ENCODE data around the gene RTN3. TPM values are rescaled to one million over a fixed set of nuclear protein-coding genes. Genes with fewer than 3 reads are reported as not detected.
A peak's percentile ranks its signal among the peaks of the same experiment; 100 is the strongest.
"Not testable (repeated sequence)": the region's sequence is repeated elsewhere in the genome, so short reads cannot be mapped to it uniquely, and the experiment has no call there.

The RTN3 gene
- total RNA-seq, 8 experiments from 2014 or later: 71.9 to 296 (median 224) TPM

GRCh38 chr11:63670096-63670432 is 11.2 kb upstream of the RTN3 start:
- 3 to 100% (median 72%) methylated on average over 2 to 7 of the region's 7 CpGs for WGBS, 10 experiments
- H3K27ac ChIP-seq: no peak overlapping the region
- no peak for ATAC-seq (replicated peaks in 6 of 8)
- in situ Hi-C loops (cut with MboI; ENCODE audit: low pct_unique_long_range_greater_than_20kb in 2 of 9, low sequenced_read_pairs in 9 of 9, unreplicated experiment in 9 of 9): loop anchor here in 1 of 9 experiments (25.0 kb wide), 1 partner anchor 758 kb away; the partner anchor contains the start of gene CHRM1
- H3K4me1 ChIP-seq (replicated peaks in 1 of 2): peaks cover 4 to 13% of the 10 kb centered on the region in 2 donors
- H3K4me3 ChIP-seq: peak overlapping the region; percentile 44 to 80 (median 54)

- ATAC-seq (replicated peaks in 6 of 8): peak; percentile 7 to 24 (median 13)
- 0 to 55% (median 14%) methylated on average over 1 to 14 of the region's 63 CpGs for WGBS, 10 experiments
- peak overlapping the region; percentile 44 to 80 (median 54) for H3K4me3 ChIP-seq
- H3K4me1 ChIP-seq (replicated peaks in 1 of 2): peaks cover 4 to 13% of the 10 kb centered on the region in 2 donors
- H3K27ac ChIP-seq: peak overlapping the region; percentile 58 to 84
- in situ Hi-C loops (cut with MboI; ENCODE audit: low pct_unique_long_range_greater_than_20kb in 2 of 9, low sequenced_read_pairs in 9 of 9, unreplicated experiment in 9 of 9): loop anchor here in 1 of 9 experiments (25.0 kb wide), 1 partner anchor 758 kb away; the partner anchor contains the start of gene CHRM1
These were observed 10.6 kb upstream of the RTN3 start for GRCh38 chr11:63670433-63671321.

GRCh38 chr11:63671322-63672155 is 9.8 kb upstream of the RTN3 start, which contains the start of gene ATL3:
Gene ATL3, minus strand, starts transcription at chr11:63671376. Its CDS starts 41 bp downstream, at chr11:63671335.
- Histone ChIP-seq H3K4me1 (replicated peaks in 1 of 2) (peaks cover 4 to 13% of the 10 kb centered on the region in 2 donors), H3K4me3 (peak within 1 kb of the TSS; percentile 44 to 80 (median 54)), H3K27ac (peak within 1 kb of the TSS; percentile 60 to 84)
- 0 to 100% (median 100%) methylated on average over 1 to 11 of the region's 69 CpGs; no CpG with 5 or more reads in 3 of the 10 experiments for WGBS, 10 experiments
- ATAC-seq (replicated peaks in 6 of 8): peak; percentile 72 to 95 (median 93)
- in situ Hi-C loops (cut with MboI; ENCODE audit: low pct_unique_long_range_greater_than_20kb in 2 of 9, low sequenced_read_pairs in 9 of 9, unreplicated experiment in 9 of 9): loop anchor here in 1 of 9 experiments (25.0 kb wide), 1 partner anchor 759 kb away; the partner anchor contains the start of gene CHRM1

GRCh38 chr11:63672156-63672463 is 9.2 kb upstream of the RTN3 start:
- Histone ChIP-seq H3K4me3 (peak overlapping the region in 1 of 5 donors; percentile 80), H3K4me1 (replicated peaks in 1 of 2) (peaks cover 4 to 13% of the 10 kb centered on the region in 2 donors), H3K27ac (peak overlapping the region; percentile 60 to 84)
- ATAC-seq (replicated peaks in 6 of 8): no peak
- WGBS, 10 experiments: 80 to 100% (median 99%) methylated on average over 1 to 10 of the region's 16 CpGs; no CpG with 5 or more reads in 2 of the 10 experiments
- in situ Hi-C loops (cut with MboI; ENCODE audit: low pct_unique_long_range_greater_than_20kb in 2 of 9, low sequenced_read_pairs in 9 of 9, unreplicated experiment in 9 of 9): loop anchor here in 1 of 9 experiments (25.0 kb wide), 1 partner anchor 760 kb away; the partner anchor contains the start of gene CHRM1

GRCh38 chr11:63672936-63673539 is 8.3 kb upstream of the RTN3 start:
- H3K27ac ChIP-seq: no peak overlapping the region
- no peak for ATAC-seq (replicated peaks in 6 of 8)
- WGBS, 10 experiments: 40 to 100% (median 64%) methylated on average over 1 of the region's 1 CpG; no CpG with 5 or more reads in 4 of the 10 experiments
- in situ Hi-C loops (cut with MboI; ENCODE audit: low pct_unique_long_range_greater_than_20kb in 2 of 9, low sequenced_read_pairs in 9 of 9, unreplicated experiment in 9 of 9): loop anchor here in 1 of 9 experiments (25.0 kb wide), 1 partner anchor 761 kb away; the partner anchor contains the start of gene CHRM1
- no peak overlapping the region for H3K4me3 ChIP-seq
- peaks cover 4 to 13% of the 10 kb centered on the region in 2 donors for H3K4me1 ChIP-seq (replicated peaks in 1 of 2)

- H3K4me3 ChIP-seq: no peak overlapping the region
- no peak overlapping the region for H3K27ac ChIP-seq
- H3K4me1 ChIP-seq (replicated peaks in 1 of 2): peaks cover 4 to 13% of the 10 kb centered on the region in 2 donors
- in situ Hi-C loops (cut with MboI; ENCODE audit: low pct_unique_long_range_greater_than_20kb in 2 of 9, low sequenced_read_pairs in 9 of 9, unreplicated experiment in 9 of 9): loop anchor here in 1 of 9 experiments (25.0 kb wide), 1 partner anchor 761 kb away; the partner anchor contains the start of gene CHRM1
- no peak for ATAC-seq (replicated peaks in 6 of 8)
- WGBS, 10 experiments: 0 to 90% (median 55%) methylated on average over 2 to 4 of the region's 4 CpGs; no CpG with 5 or more reads in 2 of the 10 experiments
These were observed 7.7 kb upstream of the RTN3 start for GRCh38 chr11:63673579-63673978.

- H3K4me1 ChIP-seq (replicated peaks in 1 of 2): peaks cover 28 to 34% of the 10 kb centered on the region in 2 donors
- ATAC-seq (replicated peaks in 6 of 8): peak in 6 of 8 experiments; percentile 1 to 89 (median 81)
- 0 to 34% (median 13%) methylated on average over 3 to 17 of the region's 18 CpGs; no CpG with 5 or more reads in 2 of the 10 experiments for WGBS, 10 experiments
- in situ Hi-C loops (cut with MboI; ENCODE audit: low pct_unique_long_range_greater_than_20kb in 2 of 9, low sequenced_read_pairs in 9 of 9, unreplicated experiment in 9 of 9): no loop called here
- peak overlapping the region; percentile 56 to 83 (median 75) for H3K4me3 ChIP-seq
- peak overlapping the region; percentile 85 to 90 for H3K27ac ChIP-seq
These were observed 423 bp upstream of the RTN3 start for GRCh38 chr11:63680834-63681320.

- 0 to 5% (median 0%) methylated on average over 2 to 16 of the region's 19 CpGs for WGBS, 10 experiments
These were observed 1.0 kb downstream of the RTN3 start for GRCh38 chr11:63682066-63683021.

GRCh38 chr11:63683133-63683991 is 2.1 kb downstream of the RTN3 start:
- H3K4me1 ChIP-seq (replicated peaks in 1 of 2): peaks cover 42 to 48% of the 10 kb centered on the region in 2 donors
- in situ Hi-C loops (cut with MboI; ENCODE audit: low pct_unique_long_range_greater_than_20kb in 2 of 9, low sequenced_read_pairs in 9 of 9, unreplicated experiment in 9 of 9): no loop called here
- 64 to 80% (median 73%) methylated on average over 4 to 8 of the region's 8 CpGs; no CpG with 5 or more reads in 1 of the 10 experiments for WGBS, 10 experiments
- H3K27ac ChIP-seq: peak overlapping the region; percentile 85 to 87
- ATAC-seq (replicated peaks in 6 of 8): no peak
- peak overlapping the region; percentile 56 to 83 (median 75) for H3K4me3 ChIP-seq

More at GRCh38 chr11:63682066-63683021, 1.0 kb downstream of the RTN3 start:
- in situ Hi-C loops (cut with MboI; ENCODE audit: low pct_unique_long_range_greater_than_20kb in 2 of 9, low sequenced_read_pairs in 9 of 9, unreplicated experiment in 9 of 9): no loop called here
- Histone ChIP-seq H3K4me1 (replicated peaks in 1 of 2) (peaks cover 35 to 37% of the 10 kb centered on the region in 2 donors), H3K27ac (peak overlapping the region; percentile 85 to 87), H3K4me3 (peak overlapping the region; percentile 56 to 83 (median 75))
- ATAC-seq (replicated peaks in 6 of 8): peak; percentile 4 to 24 (median 13)

GRCh38 chr11:63685158-63685721 is 3.9 kb downstream of the RTN3 start:
- peak overlapping the region in 1 of 5 donors; percentile 3 for H3K4me3 ChIP-seq
- WGBS, 10 experiments: 67 to 97% (median 89%) methylated on average over 1 to 7 of the region's 7 CpGs; no CpG with 5 or more reads in 2 of the 10 experiments
- peaks cover 56% of the 10 kb centered on the region in 2 donors for H3K4me1 ChIP-seq (replicated peaks in 1 of 2)
- H3K27ac ChIP-seq; ATAC-seq (replicated peaks in 6 of 8); in situ Hi-C loops (cut with MboI; ENCODE audit: low pct_unique_long_range_greater_than_20kb in 2 of 9, low sequenced_read_pairs in 9 of 9, unreplicated experiment in 9 of 9): not testable (repeated sequence)

Data from motor neuron (in vitro differentiated cells).